MCF 10A (cell line): ENCODE results near the gene STARD9. TPM values are rescaled to one million over a fixed set of nuclear protein-coding genes. Genes with fewer than 3 reads are reported as not detected.

ENCODE experiments used
- BruUV-seq: library from RNA; stranded (reverse); fragments of 400-500 nt; replicated peaks from 2 replicates; lab custom pipeline; 2021; lab: Mats Ljungman, UMichigan
- CTCF ChIA-PET: fragments of 300-600 bp; sonication (Branson Sonifier 250); formaldehyde crosslinking; extraction: SDS; loops from one replicate; lab custom pipeline; 2021; ENCODE audit warnings: antibody characterized with exemption, inconsistent platforms; lab: Yijun Ruan, JAX
- POLR2A ChIA-PET: fragments of 300-600, 350-650 bp; sonication (Branson Sonifier 250); formaldehyde crosslinking; extraction: SDS; loops from one replicate; lab custom pipeline; 2020; ENCODE audit warnings: antibody characterized with exemption, inconsistent platforms; lab: Yijun Ruan, JAX
- DNase-seq: peaks from one replicate; pipeline ENCODE4 v3.0.0-alpha.2; 2018; ENCODE audit not compliant: unreplicated experiment
- H3K27ac Mint-ChIP-seq: one replicate; pipeline ENCODE4 v1.8.0; 2022; ENCODE audit warnings: mild to moderate bottlenecking, low read depth, mixed read lengths; ENCODE audit not compliant: unreplicated experiment
- H3K27me3 Mint-ChIP-seq: one replicate; pipeline ENCODE4 v1.8.0; 2022; ENCODE audit warnings: mixed read lengths; ENCODE audit not compliant: insufficient read depth, unreplicated experiment
- H3K36me3 Mint-ChIP-seq: one replicate; pipeline ENCODE4 v1.8.0; 2022; ENCODE audit warnings: mild to moderate bottlenecking, moderate library complexity, mixed read lengths; ENCODE audit not compliant: insufficient read depth, unreplicated experiment
- H3K4me1 Mint-ChIP-seq: one replicate; pipeline ENCODE4 v1.8.0; 2022; ENCODE audit warnings: mixed read lengths; ENCODE audit not compliant: insufficient read depth, unreplicated experiment
- H3K4me3 Mint-ChIP-seq: one replicate; pipeline ENCODE4 v1.8.0; 2022; ENCODE audit warnings: mild to moderate bottlenecking, moderate library complexity, mixed read lengths; ENCODE audit not compliant: unreplicated experiment
- H3K9me3 Mint-ChIP-seq: one replicate; pipeline ENCODE4 v1.8.0; 2022; ENCODE audit warnings: mixed read lengths; ENCODE audit not compliant: unreplicated experiment
- CTCF ChIP-seq: fragments of 200-600 bp; IDR thresholded peaks from one replicate; pipeline ENCODE4 v1.8.0; 2022; ENCODE audit warnings: antibody characterized with exemption, mild to moderate bottlenecking; ENCODE audit not compliant: unreplicated experiment
- intact Hi-C: fragments of 100-400 bp; cut with micrococcal nuclease; formaldehyde crosslinking; loops from 2 replicates; pipeline ENCODE4 v1.14.1; 2022
- total RNA-seq: library from RNA; stranded (reverse); gene quantifications from 2 replicates; pipeline ENCODE4 v1.2.3, GENCODE V29; 2022

STARD9 gene
- total RNA-seq, 1 experiment from 2014 or later = 2.0 TPM

DNA sequence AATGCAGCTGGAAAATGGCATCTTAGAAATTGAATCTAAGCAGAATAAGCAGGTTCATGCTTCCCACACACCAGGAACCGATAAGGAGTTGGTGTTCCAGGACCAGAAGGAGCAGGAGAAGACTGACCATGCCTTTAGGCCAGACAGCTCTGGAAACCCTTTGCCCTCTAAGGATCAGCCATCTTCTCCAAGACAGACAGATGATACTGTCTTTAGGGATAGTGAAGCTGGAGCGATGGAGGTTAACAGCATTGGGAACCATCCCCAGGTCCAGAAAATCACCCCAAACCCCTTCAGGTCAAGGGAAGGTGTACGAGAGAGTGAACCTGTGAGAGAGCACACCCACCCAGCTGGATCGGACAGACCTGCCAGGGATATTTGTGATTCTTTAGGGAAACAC lies 112.3 kb downstream of the STARD9 start:
- Mint-ChIP-seq H3K27me3 (no peaks in the 10 kb centered on the region), H3K27ac (no peak overlapping the region), H3K36me3 (no peaks in the 10 kb centered on the region), H3K9me3 (no peaks in the 10 kb centered on the region), H3K4me3 (no peak overlapping the region), H3K4me1 (no peaks in the 10 kb centered on the region)
- ChIA-PET POLR2A (interaction anchor here (2.0 kb wide), 1 partner anchor 16 kb away, joined by 8 read pairs; no protein-coding TSS in a partner anchor), CTCF (interaction anchor here (0.6 to 1.2 kb wide), 4 partner anchors 16 to 288 kb away, joined by 3 read pairs; no protein-coding TSS in a partner anchor)
- intact Hi-C loops = no loop called here
- BruUV-seq = no TSS peak
- TF ChIP-seq CTCF = no peak
- no peak for DNase-seq

DNA sequence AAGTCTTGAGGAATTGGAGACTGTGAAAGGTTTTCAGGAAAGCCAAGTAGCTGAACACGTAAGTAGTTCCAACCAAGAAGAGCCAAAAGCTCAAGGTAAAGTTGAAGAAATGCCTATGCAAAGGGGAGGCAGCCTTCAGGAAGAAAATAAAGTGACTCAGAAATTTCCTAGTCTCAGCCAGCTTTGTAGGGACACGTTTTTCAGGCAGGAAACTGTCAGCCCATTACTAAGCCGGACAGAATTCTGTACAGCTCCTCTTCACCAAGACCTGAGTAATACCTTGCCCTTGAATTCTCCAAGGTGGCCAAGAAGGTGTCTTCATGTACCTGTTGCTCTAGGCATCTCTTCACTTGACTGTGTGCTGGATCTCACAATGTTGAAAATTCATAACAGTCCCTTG lies 112.9 kb downstream of the STARD9 start:
- TF ChIP-seq CTCF = no peak
- DNase-seq = peak; percentile 33

DNA sequence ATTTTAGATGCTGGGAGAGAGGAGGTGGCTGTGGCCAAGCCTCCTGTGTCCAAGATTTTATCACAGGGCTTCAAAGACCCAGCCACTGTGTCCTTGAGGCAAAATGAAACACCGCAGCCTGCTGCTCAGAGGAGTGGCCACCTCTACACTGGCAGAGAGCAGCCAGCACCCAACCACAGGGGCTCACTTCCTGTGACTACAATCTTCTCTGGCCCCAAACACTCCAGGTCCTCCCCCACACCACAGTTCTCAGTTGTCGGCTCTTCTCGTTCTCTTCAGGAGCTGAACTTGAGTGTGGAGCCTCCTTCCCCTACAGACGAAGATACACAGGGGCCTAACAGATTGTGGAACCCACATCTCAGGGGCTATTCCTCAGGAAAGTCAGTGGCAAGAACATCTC lies 115.9 kb downstream of the STARD9 start:
- CTCF ChIA-PET = no interaction called here
- TF ChIP-seq CTCF = no peak
- H3K36me3 Mint-ChIP-seq = no peaks in the 10 kb centered on the region
- intact Hi-C loops = no loop called here
- H3K4me1 Mint-ChIP-seq = no peaks in the 10 kb centered on the region
- H3K4me3 Mint-ChIP-seq = no peak overlapping the region
- H3K9me3 Mint-ChIP-seq = no peaks in the 10 kb centered on the region
- BruUV-seq = no TSS peak
- H3K27me3 Mint-ChIP-seq = no peaks in the 10 kb centered on the region
- H3K27ac Mint-ChIP-seq = no peak overlapping the region
- no peak for DNase-seq
- POLR2A ChIA-PET = interaction anchor here (0.5 kb wide), 1 partner anchor 143 kb away, joined by 3 read pairs; no protein-coding TSS in a partner anchor

More for the DNA sequence above, 112.9 kb downstream of the STARD9 start:
- H3K4me3 Mint-ChIP-seq = no peak overlapping the region
- H3K27ac Mint-ChIP-seq = no peak overlapping the region
- ChIA-PET CTCF (interaction anchor here (1.0 to 1.2 kb wide), 2 partner anchors 16 to 238 kb away, joined by 3 read pairs; no protein-coding TSS in a partner anchor), POLR2A (interaction anchor here (2.0 kb wide), 1 partner anchor 17 kb away, joined by 8 read pairs; no protein-coding TSS in a partner anchor)
- no peaks in the 10 kb centered on the region for H3K27me3 Mint-ChIP-seq
- no peaks in the 10 kb centered on the region for H3K4me1 Mint-ChIP-seq
- H3K36me3 Mint-ChIP-seq = no peaks in the 10 kb centered on the region
- BruUV-seq = no TSS peak
- no peaks in the 10 kb centered on the region for H3K9me3 Mint-ChIP-seq
- intact Hi-C loops = no loop called here

GRCh38 chr15:42691770-42692169 lies 116.4 kb downstream of the STARD9 start:
- intact Hi-C loops = no loop called here
- POLR2A ChIA-PET = no interaction called here
- no peak overlapping the region for H3K27ac Mint-ChIP-seq
- DNase-seq = no peak
- no peaks in the 10 kb centered on the region for H3K36me3 Mint-ChIP-seq
- H3K4me3 Mint-ChIP-seq = no peak overlapping the region
- TF ChIP-seq CTCF = no peak
- no TSS peak for BruUV-seq
- no peaks in the 10 kb centered on the region for H3K27me3 Mint-ChIP-seq
- H3K4me1 Mint-ChIP-seq = no peaks in the 10 kb centered on the region
- no peaks in the 10 kb centered on the region for H3K9me3 Mint-ChIP-seq
- CTCF ChIA-PET = no interaction called here
